GM12891 (cell line): ENCODE results near the gene C1QTNF12.

ENCODE experiments used
- DNase-seq: peaks from one replicate; pipeline ENCODE4 v3.0.0; 2011; ENCODE audit warnings: low spot score; ENCODE audit not compliant: insufficient read length
- FAIRE-seq: peaks from 2 replicates; lab custom pipeline; 2011; peaks lifted over from hg19 to GRCh38; lab: Jason Lieb, UNC
- PAX5 ChIP-seq: IDR thresholded peaks from 2 replicates; pipeline ENCODE4 v1.6.1; 2011; ENCODE audit warnings: low read length, moderate library complexity, mild to moderate bottlenecking; ENCODE audit not compliant: insufficient read depth, severe bottlenecking
- POLR2A ChIP-seq: IDR thresholded peaks from 2 replicates; pipeline ENCODE4 v1.6.1; 2011; ENCODE audit warnings: low read depth, low read length, control low read depth
- POLR2AphosphoS5 ChIP-seq: IDR thresholded peaks from 2 replicates; pipeline ENCODE4 v1.6.1; 2011; ENCODE audit warnings: low read depth, low read length, control low read depth
- POU2F2 ChIP-seq: IDR thresholded peaks from 2 replicates; pipeline ENCODE4 v1.6.1; 2011; ENCODE audit warnings: low read depth, mild to moderate bottlenecking, control low read depth, low read length, moderate library complexity
- SPI1 ChIP-seq: IDR thresholded peaks from 2 replicates; pipeline ENCODE4 v1.6.1; 2011; ENCODE audit warnings: low read depth, low read length, control low read depth
- TAF1 ChIP-seq: IDR thresholded peaks from 2 replicates; pipeline ENCODE4 v1.6.1; 2011; ENCODE audit warnings: low read depth, low read length, control low read depth

C1QTNF12 gene

DNA sequence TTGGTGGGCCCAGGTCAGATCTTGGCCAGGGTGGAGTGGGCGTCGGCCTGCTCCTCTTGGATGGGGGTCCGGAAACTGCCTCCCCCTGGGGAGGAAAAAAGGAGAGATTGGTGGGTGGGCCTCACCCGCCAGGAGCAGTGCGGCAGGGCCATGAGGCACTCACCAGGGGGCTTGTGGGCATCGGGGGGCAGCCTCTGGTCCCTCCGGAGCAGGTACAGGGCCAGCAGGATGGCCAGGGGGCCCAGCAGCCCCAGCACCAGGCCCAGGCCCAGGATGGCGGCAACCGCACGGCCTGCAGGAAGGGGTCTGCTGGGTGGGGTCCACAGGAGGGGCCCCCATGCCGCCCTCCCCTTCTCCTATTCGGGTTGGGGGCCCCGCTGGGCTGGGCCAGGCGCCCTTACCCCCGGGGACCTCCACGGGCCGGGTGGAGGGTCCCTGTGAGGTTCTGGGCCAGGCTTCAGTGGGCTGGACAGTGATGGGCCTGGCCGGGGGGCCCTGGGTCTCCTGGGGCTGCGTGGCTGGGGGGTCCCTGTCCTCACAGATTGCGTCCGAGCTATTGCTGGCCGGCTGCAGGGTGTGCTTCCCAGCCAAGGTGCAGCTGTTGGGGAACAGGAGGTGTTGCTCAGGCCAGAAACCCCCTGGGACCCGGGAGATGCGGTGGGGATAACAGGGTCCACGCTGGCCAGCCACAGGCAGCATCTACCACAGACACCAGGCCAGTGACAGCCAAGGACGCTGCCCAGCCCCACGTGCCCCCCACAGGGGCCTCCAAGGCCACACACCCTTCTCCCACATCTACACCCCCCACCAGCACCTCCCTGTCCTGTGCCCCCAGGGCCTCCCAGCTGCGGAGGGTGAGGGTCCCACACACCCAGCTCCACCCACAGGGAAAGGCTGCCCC, 34.7 kb downstream of the C1QTNF12 start:
- TF ChIP-seq PAX5: no peak
- no peak for TF ChIP-seq TAF1
- no peak for TF ChIP-seq POLR2A
- TF ChIP-seq POLR2AphosphoS5: no peak
- TF ChIP-seq SPI1: no peak
- TF ChIP-seq POU2F2: no peak
- FAIRE-seq (no peak), DNase-seq (no peak)

DNA sequence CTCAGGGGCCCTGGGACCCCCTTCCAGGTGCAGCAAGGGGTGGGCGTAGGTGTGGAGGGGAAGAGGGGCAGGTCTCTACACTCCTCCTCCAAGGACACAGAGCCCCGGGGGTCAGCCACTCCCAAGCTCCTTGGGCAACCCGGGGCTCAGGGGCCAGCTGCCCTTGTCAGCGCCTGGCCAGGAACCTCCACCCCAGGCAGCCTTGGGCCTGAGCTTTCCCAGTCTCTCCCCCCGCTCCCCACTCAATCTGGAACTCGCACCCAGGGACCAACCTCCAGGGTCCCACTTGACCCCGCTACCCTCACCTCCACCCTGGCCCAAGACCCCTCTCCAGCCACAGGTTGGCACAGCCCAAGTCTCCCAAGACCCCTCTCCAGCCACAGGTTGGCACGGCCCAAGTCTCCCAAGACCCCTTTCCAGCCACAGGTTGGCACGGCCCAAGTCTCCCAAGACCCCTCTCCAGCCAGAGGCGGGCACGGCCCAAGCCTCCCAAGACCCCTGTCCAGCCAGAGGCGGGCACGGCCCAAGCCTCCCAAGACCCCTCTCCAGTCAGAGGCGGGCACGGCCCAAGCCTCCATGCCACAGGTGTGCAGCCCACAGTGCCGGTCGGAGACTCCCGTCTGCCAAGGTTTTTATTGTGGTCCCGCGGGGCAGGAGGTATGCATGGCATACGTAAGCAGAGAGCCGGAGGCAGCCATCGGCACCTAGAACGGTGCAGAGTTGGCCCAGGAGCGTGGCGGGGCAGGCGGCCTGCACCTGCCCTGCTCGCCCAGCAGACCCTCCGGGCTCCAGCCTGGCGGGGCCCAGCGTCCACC, 35.6 kb downstream of the C1QTNF12 start:
- TF ChIP-seq POU2F2: no peak
- TF ChIP-seq TAF1: no peak
- no peak for TF ChIP-seq PAX5
- no peak for TF ChIP-seq SPI1
- TF ChIP-seq POLR2A: no peak
- TF ChIP-seq POLR2AphosphoS5: no peak
- no peak for DNase-seq
- no peak for FAIRE-seq

DNA sequence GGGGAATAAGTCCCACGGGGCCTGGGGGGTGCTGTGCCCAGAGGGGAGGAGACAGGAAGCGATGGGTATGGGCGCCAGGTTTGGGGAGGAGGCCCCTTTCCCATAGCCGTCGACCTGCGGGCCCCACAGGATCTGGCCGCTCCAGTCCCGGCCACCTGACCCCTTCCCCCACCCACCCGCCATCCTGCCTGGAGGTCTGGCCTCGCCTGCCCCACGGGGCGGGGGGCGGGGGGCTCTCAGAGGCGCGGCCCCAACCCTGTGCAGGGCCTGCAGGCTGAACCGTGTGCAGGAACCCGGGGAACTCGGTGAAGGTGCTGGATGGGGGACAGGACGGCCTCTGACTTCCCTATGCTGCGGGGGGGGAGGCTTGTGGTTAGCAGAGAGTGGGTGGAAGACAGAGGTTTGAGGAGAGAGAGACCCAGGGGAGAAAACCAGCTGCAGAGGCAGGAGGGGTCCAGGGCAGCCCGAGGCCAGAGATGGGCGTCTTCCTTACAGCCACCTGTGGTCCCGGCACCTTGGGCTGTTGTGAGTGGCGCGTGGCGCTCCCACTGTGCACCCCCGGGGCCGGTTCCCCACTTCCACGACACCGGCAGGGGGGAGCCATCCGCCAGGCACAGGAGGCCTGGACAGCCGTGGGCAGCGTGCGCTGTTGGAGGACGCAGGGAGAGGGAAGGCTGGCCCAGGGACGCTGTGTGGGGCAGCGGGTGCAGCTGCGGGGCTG, 37.6 kb downstream of the C1QTNF12 start:
- TF ChIP-seq SPI1: peak; percentile 26; the same call in 1 of the 2 replicates
- no peak for TF ChIP-seq TAF1
- DNase-seq (no peak), FAIRE-seq (peak; percentile 54)

DNA sequence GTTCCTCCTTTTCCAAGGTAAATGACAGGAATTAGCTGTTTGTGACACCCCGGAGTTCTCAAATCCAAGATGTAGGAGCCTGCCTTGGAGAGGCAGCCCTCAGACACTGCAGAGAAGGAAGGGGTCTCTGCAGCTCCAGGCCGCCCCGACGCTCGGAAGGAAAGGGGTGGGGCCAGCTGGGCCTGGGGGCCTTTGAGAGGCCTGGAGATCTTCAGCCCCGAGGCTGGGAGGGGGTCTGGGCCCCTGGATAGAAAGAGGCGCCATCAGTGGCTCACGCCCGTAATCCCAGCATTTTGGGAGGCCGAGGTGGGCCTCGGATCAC, 39.0 kb downstream of the C1QTNF12 start:
- TF ChIP-seq POLR2A (no peak), POLR2AphosphoS5 (no peak), POU2F2 (no peak), PAX5 (no peak), SPI1 (no peak), TAF1 (no peak)
- DNase-seq (no peak), FAIRE-seq (no peak)

DNA sequence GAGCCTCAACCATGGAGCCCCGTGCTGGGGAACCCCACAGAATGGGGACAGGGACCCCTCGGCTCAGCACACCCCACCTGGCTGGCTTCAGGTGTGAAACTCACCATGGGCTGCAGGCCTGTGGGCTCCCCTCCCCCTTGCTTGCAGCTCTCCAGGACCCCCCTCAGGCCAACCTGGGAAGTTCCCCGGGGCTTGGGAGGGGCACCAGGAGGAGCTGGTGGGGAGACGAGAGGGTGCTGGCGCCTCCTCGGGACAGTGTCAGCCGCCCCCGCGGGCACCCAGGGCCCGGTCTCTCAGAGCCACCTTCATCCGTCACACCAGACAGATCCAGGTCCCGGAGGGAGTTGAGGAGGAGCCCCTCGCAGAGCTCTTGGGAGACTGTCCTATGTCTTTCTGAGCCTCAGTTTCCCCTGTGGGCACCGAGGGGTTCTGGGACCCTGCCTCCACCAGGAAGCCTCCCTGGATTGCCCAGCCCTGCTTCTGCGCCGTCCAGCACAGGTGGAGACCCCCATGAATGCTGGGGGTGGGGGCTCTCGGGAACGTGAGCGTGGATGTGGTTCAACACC, 39.5 kb downstream of the C1QTNF12 start:
- FAIRE-seq (no peak), DNase-seq (no peak)

DNA sequence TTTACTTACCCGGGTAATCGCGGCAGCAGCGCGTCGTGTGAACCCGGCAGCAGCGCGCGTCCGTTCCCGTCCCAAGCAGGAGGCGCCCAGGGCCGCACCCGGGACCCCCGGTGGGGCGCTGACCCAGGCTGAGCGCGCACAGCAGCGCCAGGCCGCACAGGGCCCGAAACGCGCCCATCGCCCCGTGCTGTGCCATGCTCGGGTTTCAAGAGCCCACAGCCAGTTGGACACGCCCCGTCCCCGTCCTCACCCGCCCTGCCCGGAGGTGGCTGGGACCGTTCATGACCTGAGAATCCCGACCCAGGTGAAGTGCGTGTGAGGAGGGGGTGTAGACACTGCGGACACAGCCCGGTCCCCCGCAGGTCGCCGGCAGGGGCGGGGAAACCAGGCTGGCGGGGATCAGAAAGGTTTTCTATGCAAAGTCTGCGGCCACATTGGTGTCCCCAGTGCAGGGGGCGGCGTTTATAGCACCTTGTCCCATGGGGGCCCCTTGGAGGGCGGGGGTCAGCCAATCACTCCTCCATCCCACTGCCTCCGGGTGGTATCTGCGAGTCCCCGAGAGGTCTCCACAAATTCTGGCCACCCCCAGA, 40.1 kb downstream of the C1QTNF12 start, which contains the start of gene TNFRSF18:
Gene TNFRSF18 (minus strand): TSS at position 217 of the 590 bp plus-strand sequence. CDS start 21 bp downstream, at position 196.
- FAIRE-seq: peak; percentile 85
- peak; percentile 90; the same call in 1 of the 2 replicates for TF ChIP-seq POU2F2
- no peak for TF ChIP-seq PAX5
- TF ChIP-seq SPI1: no peak
- TF ChIP-seq POLR2A: no peak
- DNase-seq: no peak

More for the DNA sequence above, 39.5 kb downstream of the C1QTNF12 start:
- no peak for TF ChIP-seq SPI1
- no peak for TF ChIP-seq TAF1
- no peak for TF ChIP-seq POLR2AphosphoS5
- no peak for TF ChIP-seq PAX5
- no peak for TF ChIP-seq POU2F2
- no peak for TF ChIP-seq POLR2A

DNA sequence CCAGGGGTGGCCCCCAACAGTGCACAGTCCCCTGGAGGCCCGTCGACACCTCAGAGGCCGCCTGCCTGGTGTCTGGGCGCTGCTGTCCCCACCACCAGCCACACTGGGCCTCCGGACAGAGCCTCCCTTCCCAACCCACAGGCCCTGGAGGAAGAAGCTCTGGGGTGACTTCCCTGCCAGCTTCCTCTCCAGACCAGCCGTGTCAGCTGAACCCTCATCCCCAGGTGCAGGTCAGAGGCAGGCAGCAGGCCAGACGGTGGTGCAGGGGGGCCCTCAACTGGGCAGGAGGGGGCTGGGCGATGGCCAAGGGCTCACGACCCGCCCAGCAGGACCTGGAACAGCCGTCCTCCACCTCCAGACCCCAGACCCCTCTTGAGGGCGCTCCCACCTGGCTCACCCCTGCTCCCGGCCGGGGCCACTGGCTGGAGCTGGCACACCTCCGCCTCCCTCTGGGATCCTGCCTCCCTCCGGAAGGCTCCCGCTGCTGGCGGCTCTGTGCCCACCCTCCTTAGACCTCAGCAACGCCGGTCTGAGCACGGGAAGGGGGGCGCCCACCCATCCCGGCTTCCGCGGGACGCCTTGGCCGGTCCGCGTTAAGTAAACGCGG, 40.6 kb downstream of the C1QTNF12 start:
- DNase-seq: no peak
- peak; percentile 5 for FAIRE-seq
- TF ChIP-seq SPI1 (no peak), POLR2AphosphoS5 (no peak), POU2F2 (no peak), PAX5 (no peak), POLR2A (no peak), TAF1 (no peak)

DNA sequence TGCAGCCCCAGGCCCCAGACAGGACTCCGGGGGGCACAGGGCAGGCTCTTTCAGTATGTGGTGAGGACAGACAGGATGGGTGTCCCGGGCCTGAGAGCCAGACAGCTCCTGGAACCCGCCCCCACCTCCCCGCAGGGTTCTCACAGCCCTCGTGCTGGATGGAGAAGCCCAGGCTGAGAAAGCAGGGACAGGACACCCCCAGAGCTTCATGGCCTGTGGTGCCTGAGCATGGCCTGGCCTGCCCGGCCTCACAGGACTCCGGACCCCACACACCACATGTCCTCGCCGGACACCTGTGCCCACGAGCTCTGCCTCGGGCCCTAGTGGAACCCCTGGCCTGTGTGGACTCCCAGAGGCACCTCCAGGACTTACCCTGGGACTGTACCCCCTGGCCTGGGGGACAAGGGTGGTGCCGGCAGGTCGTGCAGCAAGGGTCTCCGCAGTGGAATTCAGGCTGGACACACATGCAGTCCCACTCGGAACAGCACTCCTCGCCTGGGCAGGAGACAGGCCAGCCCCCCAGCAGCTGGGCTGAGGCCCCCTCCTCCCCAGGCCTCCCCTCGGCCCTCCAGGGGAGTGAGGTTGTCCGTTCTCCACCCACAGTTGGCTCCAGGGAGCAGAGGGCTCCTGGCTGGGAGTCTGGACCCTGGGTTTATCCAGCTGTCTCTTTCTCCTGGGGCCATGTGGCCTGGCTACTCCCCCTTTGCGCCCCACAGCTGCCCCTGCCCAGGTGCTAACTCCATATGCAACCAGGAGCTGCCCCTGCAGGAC, 41.3 kb downstream of the C1QTNF12 start:
- TF ChIP-seq TAF1 (no peak), POLR2A (no peak), SPI1 (no peak), POU2F2 (no peak), PAX5 (no peak), POLR2AphosphoS5 (no peak)
- FAIRE-seq: no peak
- DNase-seq: no peak

DNA sequence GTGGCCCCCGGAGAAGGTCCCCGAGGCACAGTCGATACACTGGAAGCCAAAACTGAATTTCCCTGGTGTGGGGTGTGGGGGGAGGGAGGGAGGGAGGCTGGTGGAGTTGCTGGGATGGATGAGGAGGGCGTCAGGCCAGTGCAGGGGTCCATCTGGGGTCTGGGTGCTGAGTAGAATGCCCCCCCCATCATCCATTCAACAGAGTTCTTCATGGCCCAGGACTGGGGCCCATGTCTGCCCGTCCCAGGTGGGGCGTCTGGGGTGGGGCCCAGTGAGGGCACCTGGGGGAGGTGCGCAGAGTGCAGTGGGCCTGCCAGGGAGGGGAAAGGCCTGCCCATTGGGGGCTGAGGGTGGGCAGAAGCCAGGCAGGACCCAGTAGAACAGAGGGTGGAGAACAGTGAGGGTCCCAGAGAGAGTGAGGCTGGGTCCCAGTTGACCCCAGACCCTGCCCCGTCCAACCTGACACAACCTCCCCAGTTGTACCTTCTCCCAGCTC, 42.0 kb downstream of the C1QTNF12 start:
- DNase-seq (no peak), FAIRE-seq (no peak)
- TF ChIP-seq PAX5 (no peak), TAF1 (no peak), POLR2AphosphoS5 (no peak), POU2F2 (no peak), POLR2A (no peak), SPI1 (no peak)
